Spleen (tissue), 7 donors: ENCODE results near the gene EPHB2.

ENCODE experiments used
- CTCF ChIP-seq, 11 experiments: fragments of 200-600 bp in 7 of 11; fragments of 450-650 bp in 4 of 11; sonication (generic) in 4 of 11; IDR thresholded peaks in 8 of 11; conservative IDR thresholded peaks in 3 of 11; 1 replicate in 7 of 11; 2 replicates in 4 of 11; pipeline versions ENCODE4 v1.4.0 to v1.8.0; 2016 to 2021; ENCODE audit warnings: antibody characterized with exemption in 11 of 11, inconsistent platforms in 4 of 11, mild to moderate bottlenecking in 1 of 11
- POLR2A ChIP-seq, 3 donors: fragments of 450-650 bp; IDR thresholded peaks; one replicate each; pipeline ENCODE4 v1.5.1; 2017; ENCODE audit warnings: antibody characterized with exemption in 3 of 3, mild to moderate bottlenecking in 1 of 3
- POLR2AphosphoS5 ChIP-seq, 3 donors: sonication (generic); formaldehyde crosslinking; IDR thresholded peaks; one replicate each; pipeline ENCODE4 v1.5.1; 2017; ENCODE audit warnings: antibody characterized with exemption in 3 of 3
- donor health status: DM: no; HTN: no; CAD: no; lungs with moderate emphysema.
- donor health status: DM: no; HTN: no; CAD: no.
- donor health status: DM: no; HTN: no; CAD: no.

GRCh38 chr1:22729400-22729773, 18.7 kb downstream of the EPHB2 start:
- TF ChIP-seq POLR2A (IDR thresholded peaks at IDR 0.05): no peak
- TF ChIP-seq CTCF (IDR thresholded peaks at IDR 0.05 in 8 of 11, conservative IDR thresholded peaks at IDR 0.05 in 3 of 11): no peak
- TF ChIP-seq POLR2AphosphoS5 (IDR thresholded peaks at IDR 0.05): no peak
